ENCODE results near the gene GJC3.
"Not testable (repeated sequence)": the region's sequence is repeated elsewhere in the genome, so short reads cannot be mapped to it uniquely, and the experiment has no call there.

Gene GJC3

GRCh38 chr7:99928994-99929729 is at the start of gene GJC3:
TSS of gene GJC3 (minus strand) at chr7:99929620. CDS start at chr7:99929620, 0 bp downstream.
- peak; percentile 41 for DNase-seq

- no peak for DNase-seq
Observed at GRCh38 chr7:99976626-99977025, 47.2 kb upstream of the GJC3 start.

- DNase-seq = no peak
Observed at GRCh38 chr7:99975782-99976521, 46.5 kb upstream of the GJC3 start, which contains the start of gene AZGP1. TSS of gene AZGP1 (minus strand) at chr7:99976031. CDS start at chr7:99976020, 11 bp downstream.

GRCh38 chr7:99974681-99975080 is 45.3 kb upstream of the GJC3 start:
- DNase-seq = no peak

- DNase-seq = not testable (repeated sequence)
Observed at GRCh38 chr7:99973817-99974216, 44.4 kb upstream of the GJC3 start.

GRCh38 chr7:99971242-99971641 is 41.8 kb upstream of the GJC3 start:
- no peak for DNase-seq

GRCh38 chr7:99969813-99970212 is 40.4 kb upstream of the GJC3 start:
- DNase-seq = not testable (repeated sequence)

GRCh38 chr7:99969298-99969697 is 39.9 kb upstream of the GJC3 start:
- DNase-seq = no peak

- no peak for DNase-seq
Observed at GRCh38 chr7:99958564-99959227, 29.3 kb upstream of the GJC3 start.

GRCh38 chr7:99955247-99955646 is 25.8 kb upstream of the GJC3 start:
- DNase-seq = no peak

GRCh38 chr7:99954643-99955042 is 25.2 kb upstream of the GJC3 start:
- not testable (repeated sequence) for DNase-seq

GRCh38 chr7:99953649-99954048 is 24.2 kb upstream of the GJC3 start:
- no peak for DNase-seq

GRCh38 chr7:99952649-99953048 is 23.2 kb upstream of the GJC3 start:
- not testable (repeated sequence) for DNase-seq

GRCh38 chr7:99950819-99951218 is 21.4 kb upstream of the GJC3 start:
- DNase-seq = not testable (repeated sequence)

GRCh38 chr7:99949645-99950228 is 20.3 kb upstream of the GJC3 start:
- DNase-seq = no peak

GRCh38 chr7:99947608-99948007 is 18.2 kb upstream of the GJC3 start:
- no peak for DNase-seq

- no peak for DNase-seq
Observed at GRCh38 chr7:99944497-99945070, 15.2 kb upstream of the GJC3 start.

- no peak for DNase-seq
Observed at GRCh38 chr7:99943641-99944496, 14.4 kb upstream of the GJC3 start.

- DNase-seq = no peak
Observed at GRCh38 chr7:99938296-99938695, 8.9 kb upstream of the GJC3 start.

- not testable (repeated sequence) for DNase-seq
Observed at GRCh38 chr7:99935009-99935408, 5.6 kb upstream of the GJC3 start.

- no peak for DNase-seq
Observed at GRCh38 chr7:99930376-99930775, 956 bp upstream of the GJC3 start.

GRCh38 chr7:99929730-99930053 is 272 bp upstream of the GJC3 start:
- no peak for DNase-seq

Measured in activated naive CD4-positive, alpha-beta T cell treated with Interleukin-2 at 50 U/mL for 16 hours (primary cell).